ENCODE data around the gene RUFY4.

Gene RUFY4

DNA sequence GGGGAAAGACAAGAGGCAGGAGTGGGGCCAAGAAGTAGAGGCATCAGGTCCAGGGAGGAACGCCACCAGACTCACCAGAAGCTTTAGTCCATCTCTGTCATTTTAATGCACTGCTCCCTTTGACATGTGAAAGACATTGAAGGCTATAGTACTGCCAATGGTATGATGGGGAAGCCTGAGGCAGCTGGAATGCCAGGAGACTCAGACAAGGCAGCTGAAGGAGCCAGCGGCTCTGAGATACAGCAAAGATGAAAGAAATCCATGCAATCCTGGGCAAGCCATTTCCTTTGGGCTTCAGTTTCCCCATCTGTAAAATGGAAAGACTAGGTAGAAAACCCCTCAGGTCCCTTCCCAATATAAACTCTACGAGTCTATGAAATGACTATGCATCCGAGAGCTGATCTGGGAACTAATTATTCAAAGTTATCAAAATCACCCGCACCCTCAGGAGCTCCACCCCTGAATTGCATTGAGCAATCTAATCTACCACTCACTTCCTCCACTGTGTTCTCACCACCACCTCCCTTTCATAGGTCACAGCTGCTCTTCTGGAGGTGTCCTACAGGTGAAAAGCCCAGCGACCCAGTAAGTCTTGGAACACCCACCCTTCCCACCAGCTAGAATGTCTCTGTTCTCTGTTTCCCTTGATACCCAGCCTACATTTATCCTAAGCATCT, 59.9 kb downstream of the RUFY4 start:
- peak overlapping the region; percentile 57 for H3K27ac Mint-ChIP-seq
- no peaks in the 10 kb centered on the region for H3K9me3 Mint-ChIP-seq
- H3K4me3 Mint-ChIP-seq = no peak overlapping the region
- H3K4me1 Mint-ChIP-seq (ENCODE audit: low read depth) = peaks cover 4% of the 10 kb centered on the region
- peaks cover 5% of the 10 kb centered on the region for H3K27me3 Mint-ChIP-seq
- H3K36me3 Mint-ChIP-seq (ENCODE audit: low read depth) = no peaks in the 10 kb centered on the region

GRCh38 chr2:218129458-218130135, 60.5 kb downstream of the RUFY4 start:
- H3K4me3 Mint-ChIP-seq = no peak overlapping the region
- H3K9me3 Mint-ChIP-seq = no peaks in the 10 kb centered on the region

GRCh38 chr2:218130377-218130776, 61.3 kb downstream of the RUFY4 start:
- no peaks in the 10 kb centered on the region for H3K36me3 Mint-ChIP-seq (ENCODE audit: low read depth)
- H3K27ac Mint-ChIP-seq = no peak overlapping the region
- H3K4me3 Mint-ChIP-seq = no peak overlapping the region
- H3K9me3 Mint-ChIP-seq = no peaks in the 10 kb centered on the region
- H3K4me1 Mint-ChIP-seq (ENCODE audit: low read depth) = peaks cover 4% of the 10 kb centered on the region
- peaks cover 10% of the 10 kb centered on the region for H3K27me3 Mint-ChIP-seq

More at GRCh38 chr2:218129458-218130135, 60.5 kb downstream of the RUFY4 start:
- peak overlapping the region; percentile 57 for H3K27ac Mint-ChIP-seq
- peaks cover 9% of the 10 kb centered on the region for H3K27me3 Mint-ChIP-seq
- H3K36me3 Mint-ChIP-seq (ENCODE audit: low read depth) = no peaks in the 10 kb centered on the region
- peaks cover 4% of the 10 kb centered on the region for H3K4me1 Mint-ChIP-seq (ENCODE audit: low read depth)

DNA sequence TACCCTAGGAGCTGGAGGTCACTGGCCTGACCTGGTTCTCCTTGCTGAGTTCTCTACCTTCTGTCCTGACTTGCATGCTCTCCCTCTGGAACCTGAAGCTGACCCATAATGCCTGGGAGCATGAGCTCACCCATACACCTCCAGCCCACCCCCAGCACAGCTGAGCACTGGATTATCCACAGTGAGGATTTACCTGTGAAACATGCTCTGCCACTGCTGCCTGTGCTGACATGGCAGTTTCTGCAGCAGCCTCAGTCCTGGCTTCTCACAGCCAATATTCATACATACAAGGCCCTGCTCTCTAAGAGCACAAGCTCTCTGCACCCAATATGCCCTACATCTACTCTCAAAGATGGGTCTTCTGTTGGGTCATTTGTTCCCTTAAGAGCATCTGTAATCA, 61.8 kb downstream of the RUFY4 start:
- Mint-ChIP-seq H3K36me3 (ENCODE audit: low read depth) (no peaks in the 10 kb centered on the region), H3K9me3 (no peaks in the 10 kb centered on the region), H3K4me3 (no peak overlapping the region), H3K4me1 (ENCODE audit: low read depth) (no peaks in the 10 kb centered on the region), H3K27ac (no peak overlapping the region), H3K27me3 (peaks cover 10% of the 10 kb centered on the region)

GRCh38 chr2:218137514-218137913, 68.5 kb downstream of the RUFY4 start:
- no peaks in the 10 kb centered on the region for H3K36me3 Mint-ChIP-seq (ENCODE audit: low read depth)
- no peak overlapping the region for H3K4me3 Mint-ChIP-seq
- no peak overlapping the region for H3K27ac Mint-ChIP-seq
- H3K4me1 Mint-ChIP-seq (ENCODE audit: low read depth) = no peaks in the 10 kb centered on the region
- no peaks in the 10 kb centered on the region for H3K9me3 Mint-ChIP-seq
- peaks cover 43% of the 10 kb centered on the region for H3K27me3 Mint-ChIP-seq

- no peak overlapping the region for H3K27ac Mint-ChIP-seq
- no peak overlapping the region for H3K4me3 Mint-ChIP-seq
- H3K27me3 Mint-ChIP-seq = peaks cover 43% of the 10 kb centered on the region
- H3K36me3 Mint-ChIP-seq (ENCODE audit: low read depth) = no peaks in the 10 kb centered on the region
- no peaks in the 10 kb centered on the region for H3K9me3 Mint-ChIP-seq
- H3K4me1 Mint-ChIP-seq (ENCODE audit: low read depth) = no peaks in the 10 kb centered on the region
Measured at GRCh38 chr2:218138047-218138446, 69.0 kb downstream of the RUFY4 start.
